Esophagus muscularis mucosa (tissue), 4 donors: ENCODE results near the gene PRKX. TPM values are rescaled to one million over a fixed set of nuclear protein-coding genes. Genes with fewer than 3 reads are reported as not detected.
A peak's percentile ranks its signal among the peaks of the same experiment; 100 is the strongest.

Experiments used
- DNase-seq: peaks from one replicate; pipeline ENCODE4 v3.0.0-alpha.2; 2017; ENCODE audit errors: extremely low spot score
- H3K27ac ChIP-seq, 4 donors: fragments of 200-600 bp; sonication (generic); replicated peaks in 1 of 4; 1 replicate in 3 of 4; 2 replicates in 1 of 4; pipeline ENCODE4 v1.5.1; 2016 to 2019; ENCODE audit warnings: mild to moderate bottlenecking in 1 of 4
- H3K27me3 ChIP-seq, 4 donors: fragments of 200-600 bp; sonication (generic); one replicate each; pipeline versions ENCODE4 v1.5.1 to v1.6.0; 2016 to 2019
- H3K36me3 ChIP-seq, 4 donors: fragments of 200-600 bp; sonication (generic); one replicate each; pipeline ENCODE4 v1.5.1; 2016 to 2019
- H3K4me1 ChIP-seq, 4 donors: fragments of 200-600 bp; sonication (generic); one replicate each; pipeline ENCODE4 v1.5.1; 2016 to 2019
- H3K4me3 ChIP-seq, 4 donors: fragments of 200-600 bp; sonication (generic); 1 replicate in 2 of 4; 2 replicates in 2 of 4; pipeline ENCODE4 v1.5.1; 2016 to 2019; ENCODE audit warnings: mild to moderate bottlenecking in 4 of 4, moderate library complexity in 1 of 4
- H3K9me3 ChIP-seq, 4 donors: fragments of 200-600 bp; sonication (generic); 1 replicate in 3 of 4; 2 replicates in 1 of 4; pipeline ENCODE4 v1.5.1; 2016 to 2019
- CTCF ChIP-seq, 3 experiments: fragments of 200-600 bp in 2 of 3; fragments of 450-650 bp in 1 of 3; sonication (generic) in 2 of 3; IDR thresholded peaks; one replicate each; pipeline ENCODE4 v1.5.1; 2017 to 2019; ENCODE audit warnings: antibody characterized with exemption in 3 of 3, mild to moderate bottlenecking in 2 of 3, moderate library complexity in 1 of 3
- EP300 ChIP-seq: sonication (generic); formaldehyde crosslinking; IDR thresholded peaks from one replicate; pipeline ENCODE4 v1.6.1; 2017; ENCODE audit warnings: antibody characterized with exemption
- POLR2A ChIP-seq: fragments of 450-650 bp; IDR thresholded peaks from one replicate; pipeline ENCODE4 v1.6.1; 2017; ENCODE audit warnings: antibody characterized with exemption, moderate library complexity, mild to moderate bottlenecking, low read depth
- POLR2AphosphoS5 ChIP-seq, 2 donors: sonication (generic); formaldehyde crosslinking; IDR thresholded peaks; one replicate each; pipeline ENCODE4 v1.6.1; 2017; ENCODE audit warnings: antibody characterized with exemption in 2 of 2
- WGBS: methylation state at CpG from one replicate; pipeline ENCODE4 v1.1.5; 2018; 5-methylcytosine and 5-hydroxymethylcytosine counted together
- intact Hi-C: fragments of 100-400 bp; cut with DNase I; formaldehyde crosslinking; loops from one replicate; pipeline ENCODE4 v1.15.1; 2023
- total RNA-seq, 4 donors: library from RNA; depleted of rRNA; stranded (reverse); fragments of >200 nt; gene quantifications; one replicate each; pipeline versions ENCODE4 v1.1.0 to v1.2.1, GENCODE V29; 2016

Gene PRKX
- 1 to 10 TPM; 5.6 to 8.9 (median 6.6) TPM for total RNA-seq

GRCh38 chrX:3713225-3713936, at the start of gene PRKX:
TSS of gene PRKX (minus strand) at chrX:3713649. CDS start at chrX:3713253, 396 bp downstream.
- Histone ChIP-seq H3K9me3 (no peaks in the 10 kb centered on the region), H3K36me3 (no peaks in the 10 kb centered on the region), H3K27ac (peak within 1 kb of the TSS; percentile 52 to 69 (median 60)), H3K27me3 (no peaks in the 10 kb centered on the region), H3K4me1 (peaks cover 0 to 29% (median 0%) of the 10 kb centered on the region in 4 donors), H3K4me3 (peak within 1 kb of the TSS; percentile 59 to 66 (median 62))
- 0% methylated on average over 6 of the region's 97 CpGs for WGBS
- TF ChIP-seq EP300 (no peak), POLR2AphosphoS5 (IDR thresholded peaks at IDR 0.05) (peak in 1 of 2 donors; percentile 3), CTCF (IDR thresholded peaks at IDR 0.05) (no peak), POLR2A (no peak)
- no peak for DNase-seq
- intact Hi-C loops: no loop called here

GRCh38 chrX:3763111-3763510, 49.7 kb upstream of the PRKX start:
- 49% methylated on average over 2 of the region's 2 CpGs for WGBS
- no peak for DNase-seq
- Histone ChIP-seq H3K9me3 (no peaks in the 10 kb centered on the region), H3K36me3 (no peaks in the 10 kb centered on the region), H3K27ac (no peak overlapping the region), H3K4me3 (no peak overlapping the region), H3K27me3 (no peaks in the 10 kb centered on the region), H3K4me1 (no peaks in the 10 kb centered on the region)
- TF ChIP-seq CTCF (IDR thresholded peaks at IDR 0.05) (no peak), EP300 (no peak), POLR2AphosphoS5 (IDR thresholded peaks at IDR 0.05) (no peak), POLR2A (no peak)
- intact Hi-C loops: no loop called here

GRCh38 chrX:3757510-3758025, 44.1 kb upstream of the PRKX start:
- intact Hi-C loops: no loop called here
- Histone ChIP-seq H3K36me3 (no peaks in the 10 kb centered on the region), H3K27me3 (no peaks in the 10 kb centered on the region), H3K9me3 (no peaks in the 10 kb centered on the region), H3K4me3 (no peak overlapping the region), H3K4me1 (no peaks in the 10 kb centered on the region), H3K27ac (no peak overlapping the region)
- 73% methylated on average over 5 of the region's 5 CpGs for WGBS
- TF ChIP-seq CTCF (IDR thresholded peaks at IDR 0.05) (no peak), EP300 (no peak), POLR2AphosphoS5 (IDR thresholded peaks at IDR 0.05) (no peak), POLR2A (no peak)
- DNase-seq: no peak

GRCh38 chrX:3748052-3748559, 34.7 kb upstream of the PRKX start:
- WGBS: 56% methylated on average over 3 of the region's 3 CpGs
- intact Hi-C loops: no loop called here
- Histone ChIP-seq H3K27me3 (no peaks in the 10 kb centered on the region), H3K9me3 (no peaks in the 10 kb centered on the region), H3K36me3 (no peaks in the 10 kb centered on the region), H3K4me3 (no peak overlapping the region), H3K27ac (no peak overlapping the region), H3K4me1 (no peaks in the 10 kb centered on the region)
- TF ChIP-seq POLR2A: no peak
- no peak for TF ChIP-seq POLR2AphosphoS5 (IDR thresholded peaks at IDR 0.05)
- TF ChIP-seq EP300: no peak
- no peak for TF ChIP-seq CTCF (IDR thresholded peaks at IDR 0.05)
- DNase-seq: no peak
